Middle frontal gyrus (tissue), 1 donor: ENCODE results near the gene SLC39A2.

ENCODE experiments used
- DNase-seq: peaks from one replicate; pipeline ENCODE4 v3.0.0-alpha.2; 2015; ENCODE audit warnings: low spot score; ENCODE audit errors: extremely low spot score

Gene SLC39A2

DNA sequence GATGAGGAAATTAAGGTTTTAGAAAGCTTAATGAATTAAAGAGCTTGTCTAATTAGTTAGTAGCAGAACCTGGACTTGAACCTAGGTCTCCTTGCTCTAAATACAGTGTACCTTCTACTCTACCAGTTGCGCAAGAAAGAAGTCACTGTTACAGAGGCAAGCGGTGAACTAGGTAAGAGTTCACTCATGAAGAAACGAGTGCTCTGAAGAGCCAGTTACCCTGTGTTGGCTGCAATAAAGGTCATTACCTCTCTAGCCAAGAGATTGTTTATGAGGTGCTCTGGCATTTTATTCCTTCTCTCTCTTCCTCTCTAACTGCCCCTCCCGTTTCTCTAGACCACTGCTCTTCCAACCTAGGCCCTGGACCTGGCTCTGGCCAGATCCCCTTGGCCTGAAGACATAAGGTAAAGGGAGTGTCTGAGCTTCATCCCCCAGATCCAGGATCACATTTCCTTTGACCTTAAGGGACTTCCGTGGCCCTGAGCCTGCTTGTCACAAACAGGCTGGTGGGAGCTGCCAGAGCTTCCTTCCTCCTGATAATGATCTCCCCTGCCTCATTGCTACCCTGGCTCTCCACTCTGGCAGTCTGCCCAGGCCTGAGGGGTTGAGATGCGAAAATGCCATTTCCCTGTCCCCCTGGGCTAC lies 45.0 kb downstream of the SLC39A2 start:
- DNase-seq, result no peak

DNA sequence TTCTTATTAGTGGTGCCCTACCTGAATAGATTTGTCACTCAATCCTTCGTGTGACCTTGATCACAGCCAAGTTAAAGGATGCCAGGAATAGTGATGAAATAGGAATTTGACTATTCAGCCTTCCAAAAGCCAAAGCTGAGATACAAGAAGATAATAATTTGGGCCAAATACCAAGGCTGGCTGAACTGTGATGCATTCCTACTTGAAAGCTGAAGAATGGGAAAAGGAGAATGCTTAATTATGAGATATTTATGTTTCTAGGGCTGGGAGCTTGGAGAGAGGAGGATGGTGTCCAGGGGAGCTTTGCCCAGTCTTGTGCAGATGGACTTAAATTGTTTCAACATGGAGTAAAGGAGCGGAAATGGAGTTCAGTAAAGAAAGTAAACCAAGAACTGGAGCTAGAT lies 48.3 kb downstream of the SLC39A2 start:
- no peak for DNase-seq

DNA sequence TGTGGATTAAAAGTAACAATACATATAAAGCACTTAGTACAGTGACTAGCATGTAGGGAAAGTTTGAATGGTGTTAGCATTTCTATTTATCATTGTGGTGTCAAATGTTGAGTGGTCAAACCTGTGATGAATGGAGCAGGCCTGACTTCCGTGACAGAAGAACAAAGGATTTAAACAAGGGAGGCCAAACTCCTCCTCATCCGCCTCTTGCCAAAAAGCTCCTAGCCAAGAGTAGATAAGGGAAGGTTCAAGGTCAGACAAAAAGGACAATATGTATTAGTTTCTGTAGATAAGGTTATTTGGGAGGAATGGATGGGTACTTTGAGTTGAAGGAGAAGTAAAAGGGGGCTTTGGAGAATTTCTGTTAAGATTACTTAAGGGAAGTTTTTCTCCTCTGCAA lies 49.5 kb downstream of the SLC39A2 start:
- no peak for DNase-seq

DNA sequence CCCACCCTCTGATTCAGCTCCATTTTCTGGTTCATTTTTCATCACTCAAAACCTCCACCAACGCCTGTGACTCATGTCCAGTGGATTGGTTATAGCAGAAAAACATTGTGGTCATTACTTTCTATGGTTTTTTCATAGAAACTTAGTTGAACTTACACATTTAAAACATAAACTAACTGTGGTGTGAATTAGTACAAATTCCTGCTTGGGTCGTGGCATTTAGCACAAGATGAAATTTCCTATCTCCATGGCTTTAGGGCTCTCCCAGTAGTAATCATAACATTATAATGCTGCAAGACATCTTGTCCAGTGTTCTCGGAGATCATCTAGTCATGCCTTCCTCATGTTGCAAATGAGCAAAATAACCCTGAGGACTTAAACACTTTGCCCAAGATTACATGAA lies 50.2 kb downstream of the SLC39A2 start:
- no peak for DNase-seq

DNA sequence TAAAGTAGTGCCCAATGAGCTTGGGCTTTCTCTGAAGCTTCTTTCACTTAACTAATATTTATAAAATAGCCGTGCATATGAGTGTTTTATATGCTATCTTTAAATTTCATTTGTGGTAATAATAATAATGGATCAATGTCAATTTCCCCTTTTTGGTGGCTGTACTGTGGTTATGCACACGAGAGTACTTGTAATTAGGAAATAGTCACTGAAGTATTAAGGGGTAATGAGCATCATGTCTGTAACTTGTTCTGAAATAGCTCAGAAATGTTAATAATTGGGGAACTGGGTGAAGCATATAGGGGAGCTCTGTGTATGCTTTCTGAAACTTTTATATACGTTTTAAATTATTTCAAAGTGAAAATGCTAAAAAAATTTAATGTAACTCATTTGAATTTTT lies 51.5 kb downstream of the SLC39A2 start:
- DNase-seq, result no peak
